A673 (cell line): ENCODE results near the gene MIS18A.

Experiments used
- CTCF ChIP-seq: fragments of 300-800, 200-600 bp; sonication (generic); conservative IDR thresholded peaks from 2 replicates; pipeline ENCODE4 v1.5.1; 2017; ENCODE audit warnings: low read depth, mild to moderate bottlenecking, antibody characterized with exemption, low read length, moderate library complexity, mixed read lengths
- EZH2 ChIP-seq: fragments of 200-600 bp; sonication (generic); IDR thresholded peaks from 2 replicates; pipeline ENCODE4 v1.6.1; 2017; ENCODE audit warnings: borderline replicate concordance, low read depth, mild to moderate bottlenecking, mixed read lengths, antibody characterized with exemption, low read length; ENCODE audit not compliant: poor library complexity, severe bottlenecking

DNA sequence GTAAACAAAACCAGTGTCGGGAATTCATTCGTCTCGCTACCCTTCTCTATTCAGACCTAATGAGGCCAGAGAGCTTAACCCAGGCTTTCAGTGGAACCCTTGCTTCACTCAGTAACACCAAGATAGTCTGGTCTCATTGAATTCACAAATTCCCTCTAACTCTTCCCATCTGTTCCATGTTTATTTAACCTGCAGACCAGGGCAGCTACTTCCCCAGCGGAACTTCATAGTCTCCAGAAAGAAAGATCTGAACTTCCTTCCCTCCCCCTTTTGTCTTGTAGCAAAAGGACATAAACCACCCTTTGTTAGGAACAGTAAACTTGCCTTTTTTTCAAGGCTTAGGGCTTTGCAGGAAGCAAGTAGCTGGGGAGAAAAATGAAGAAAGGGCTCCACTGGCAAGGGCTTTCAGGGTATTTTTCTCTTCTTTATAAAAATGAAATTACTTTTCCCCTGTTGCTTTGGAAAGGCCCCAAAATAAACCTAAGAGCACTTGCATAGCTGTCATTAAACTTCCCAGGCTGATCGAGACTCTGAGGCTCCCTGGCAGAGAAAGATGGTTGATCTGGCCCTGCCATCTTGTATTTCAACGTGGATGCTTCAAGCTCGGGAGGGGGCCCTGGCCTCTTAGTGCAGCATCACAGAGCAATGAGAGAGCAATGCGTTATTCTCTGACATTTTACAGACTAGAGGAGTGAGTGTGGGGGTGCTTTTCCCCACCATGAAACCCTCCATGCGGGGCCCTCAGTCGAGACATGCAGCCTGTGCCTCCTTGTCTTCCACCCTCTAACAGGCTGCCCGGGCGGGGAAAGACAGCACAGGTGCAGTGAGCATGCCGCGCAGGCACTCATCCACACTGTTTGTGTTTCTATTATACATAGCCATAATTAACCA, 30.0 kb downstream of the MIS18A start:
- TF ChIP-seq EZH2, result no peak
- no peak for TF ChIP-seq CTCF
